ENCODE results near the gene POLH. TPM values are rescaled to one million over a fixed set of nuclear protein-coding genes. Genes with fewer than 3 reads are reported as not detected.

The POLH gene
- total and polyA plus RNA-seq, 9 of the 15 experiments (the other 6 are each of a cell fraction or from before 2014, with no cell fraction given) = 5.8 to 31.6 (median 20.6) TPM

DNA sequence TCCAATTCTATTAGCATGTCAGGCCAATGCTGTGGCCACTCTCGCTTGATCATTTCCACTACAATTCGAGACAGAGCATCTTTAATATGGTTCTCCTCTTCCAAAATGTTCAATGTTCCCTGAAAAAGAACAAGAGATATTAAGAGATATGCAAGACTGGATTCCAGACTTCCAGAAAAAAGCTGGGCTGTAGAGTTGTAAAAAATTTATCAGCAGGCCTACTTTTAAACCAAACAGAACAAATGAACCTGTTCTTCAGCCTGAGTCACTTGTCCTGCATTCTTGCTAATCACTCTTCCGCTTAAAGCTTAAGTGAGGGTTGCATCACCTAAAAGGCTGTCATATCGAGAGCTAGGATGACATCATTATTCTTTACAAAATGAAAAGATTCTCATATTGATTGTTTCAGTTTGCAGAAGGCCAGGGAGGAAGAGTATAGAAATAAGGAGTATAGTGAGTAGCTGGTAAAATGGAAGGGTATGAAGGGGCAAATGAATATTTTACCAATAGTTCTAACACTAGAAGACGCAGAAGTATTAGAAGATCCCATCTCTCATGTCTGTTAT, 5.0 kb upstream of the POLH start (continued):
- TF ChIP-seq, protein P1, sequence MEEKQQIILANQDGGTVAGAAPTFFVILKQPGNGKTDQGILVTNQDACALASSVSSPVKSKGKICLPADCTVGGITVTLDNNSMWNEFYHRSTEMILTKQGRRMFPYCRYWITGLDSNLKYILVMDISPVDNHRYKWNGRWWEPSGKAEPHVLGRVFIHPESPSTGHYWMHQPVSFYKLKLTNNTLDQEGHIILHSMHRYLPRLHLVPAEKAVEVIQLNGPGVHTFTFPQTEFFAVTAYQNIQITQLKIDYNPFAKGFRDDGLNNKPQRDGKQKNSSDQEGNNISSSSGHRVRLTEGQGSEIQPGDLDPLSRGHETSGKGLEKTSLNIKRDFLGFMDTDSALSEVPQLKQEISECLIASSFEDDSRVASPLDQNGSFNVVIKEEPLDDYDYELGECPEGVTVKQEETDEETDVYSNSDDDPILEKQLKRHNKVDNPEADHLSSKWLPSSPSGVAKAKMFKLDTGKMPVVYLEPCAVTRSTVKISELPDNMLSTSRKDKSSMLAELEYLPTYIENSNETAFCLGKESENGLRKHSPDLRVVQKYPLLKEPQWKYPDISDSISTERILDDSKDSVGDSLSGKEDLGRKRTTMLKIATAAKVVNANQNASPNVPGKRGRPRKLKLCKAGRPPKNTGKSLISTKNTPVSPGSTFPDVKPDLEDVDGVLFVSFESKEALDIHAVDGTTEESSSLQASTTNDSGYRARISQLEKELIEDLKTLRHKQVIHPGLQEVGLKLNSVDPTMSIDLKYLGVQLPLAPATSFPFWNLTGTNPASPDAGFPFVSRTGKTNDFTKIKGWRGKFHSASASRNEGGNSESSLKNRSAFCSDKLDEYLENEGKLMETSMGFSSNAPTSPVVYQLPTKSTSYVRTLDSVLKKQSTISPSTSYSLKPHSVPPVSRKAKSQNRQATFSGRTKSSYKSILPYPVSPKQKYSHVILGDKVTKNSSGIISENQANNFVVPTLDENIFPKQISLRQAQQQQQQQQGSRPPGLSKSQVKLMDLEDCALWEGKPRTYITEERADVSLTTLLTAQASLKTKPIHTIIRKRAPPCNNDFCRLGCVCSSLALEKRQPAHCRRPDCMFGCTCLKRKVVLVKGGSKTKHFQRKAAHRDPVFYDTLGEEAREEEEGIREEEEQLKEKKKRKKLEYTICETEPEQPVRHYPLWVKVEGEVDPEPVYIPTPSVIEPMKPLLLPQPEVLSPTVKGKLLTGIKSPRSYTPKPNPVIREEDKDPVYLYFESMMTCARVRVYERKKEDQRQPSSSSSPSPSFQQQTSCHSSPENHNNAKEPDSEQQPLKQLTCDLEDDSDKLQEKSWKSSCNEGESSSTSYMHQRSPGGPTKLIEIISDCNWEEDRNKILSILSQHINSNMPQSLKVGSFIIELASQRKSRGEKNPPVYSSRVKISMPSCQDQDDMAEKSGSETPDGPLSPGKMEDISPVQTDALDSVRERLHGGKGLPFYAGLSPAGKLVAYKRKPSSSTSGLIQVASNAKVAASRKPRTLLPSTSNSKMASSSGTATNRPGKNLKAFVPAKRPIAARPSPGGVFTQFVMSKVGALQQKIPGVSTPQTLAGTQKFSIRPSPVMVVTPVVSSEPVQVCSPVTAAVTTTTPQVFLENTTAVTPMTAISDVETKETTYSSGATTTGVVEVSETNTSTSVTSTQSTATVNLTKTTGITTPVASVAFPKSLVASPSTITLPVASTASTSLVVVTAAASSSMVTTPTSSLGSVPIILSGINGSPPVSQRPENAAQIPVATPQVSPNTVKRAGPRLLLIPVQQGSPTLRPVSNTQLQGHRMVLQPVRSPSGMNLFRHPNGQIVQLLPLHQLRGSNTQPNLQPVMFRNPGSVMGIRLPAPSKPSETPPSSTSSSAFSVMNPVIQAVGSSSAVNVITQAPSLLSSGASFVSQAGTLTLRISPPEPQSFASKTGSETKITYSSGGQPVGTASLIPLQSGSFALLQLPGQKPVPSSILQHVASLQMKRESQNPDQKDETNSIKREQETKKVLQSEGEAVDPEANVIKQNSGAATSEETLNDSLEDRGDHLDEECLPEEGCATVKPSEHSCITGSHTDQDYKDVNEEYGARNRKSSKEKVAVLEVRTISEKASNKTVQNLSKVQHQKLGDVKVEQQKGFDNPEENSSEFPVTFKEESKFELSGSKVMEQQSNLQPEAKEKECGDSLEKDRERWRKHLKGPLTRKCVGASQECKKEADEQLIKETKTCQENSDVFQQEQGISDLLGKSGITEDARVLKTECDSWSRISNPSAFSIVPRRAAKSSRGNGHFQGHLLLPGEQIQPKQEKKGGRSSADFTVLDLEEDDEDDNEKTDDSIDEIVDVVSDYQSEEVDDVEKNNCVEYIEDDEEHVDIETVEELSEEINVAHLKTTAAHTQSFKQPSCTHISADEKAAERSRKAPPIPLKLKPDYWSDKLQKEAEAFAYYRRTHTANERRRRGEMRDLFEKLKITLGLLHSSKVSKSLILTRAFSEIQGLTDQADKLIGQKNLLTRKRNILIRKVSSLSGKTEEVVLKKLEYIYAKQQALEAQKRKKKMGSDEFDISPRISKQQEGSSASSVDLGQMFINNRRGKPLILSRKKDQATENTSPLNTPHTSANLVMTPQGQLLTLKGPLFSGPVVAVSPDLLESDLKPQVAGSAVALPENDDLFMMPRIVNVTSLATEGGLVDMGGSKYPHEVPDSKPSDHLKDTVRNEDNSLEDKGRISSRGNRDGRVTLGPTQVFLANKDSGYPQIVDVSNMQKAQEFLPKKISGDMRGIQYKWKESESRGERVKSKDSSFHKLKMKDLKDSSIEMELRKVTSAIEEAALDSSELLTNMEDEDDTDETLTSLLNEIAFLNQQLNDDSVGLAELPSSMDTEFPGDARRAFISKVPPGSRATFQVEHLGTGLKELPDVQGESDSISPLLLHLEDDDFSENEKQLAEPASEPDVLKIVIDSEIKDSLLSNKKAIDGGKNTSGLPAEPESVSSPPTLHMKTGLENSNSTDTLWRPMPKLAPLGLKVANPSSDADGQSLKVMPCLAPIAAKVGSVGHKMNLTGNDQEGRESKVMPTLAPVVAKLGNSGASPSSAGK (IDR thresholded peaks at IDR 0.05) = no peak; the same call in 1 of the 2 replicates
- TF ChIP-seq, protein P2, sequence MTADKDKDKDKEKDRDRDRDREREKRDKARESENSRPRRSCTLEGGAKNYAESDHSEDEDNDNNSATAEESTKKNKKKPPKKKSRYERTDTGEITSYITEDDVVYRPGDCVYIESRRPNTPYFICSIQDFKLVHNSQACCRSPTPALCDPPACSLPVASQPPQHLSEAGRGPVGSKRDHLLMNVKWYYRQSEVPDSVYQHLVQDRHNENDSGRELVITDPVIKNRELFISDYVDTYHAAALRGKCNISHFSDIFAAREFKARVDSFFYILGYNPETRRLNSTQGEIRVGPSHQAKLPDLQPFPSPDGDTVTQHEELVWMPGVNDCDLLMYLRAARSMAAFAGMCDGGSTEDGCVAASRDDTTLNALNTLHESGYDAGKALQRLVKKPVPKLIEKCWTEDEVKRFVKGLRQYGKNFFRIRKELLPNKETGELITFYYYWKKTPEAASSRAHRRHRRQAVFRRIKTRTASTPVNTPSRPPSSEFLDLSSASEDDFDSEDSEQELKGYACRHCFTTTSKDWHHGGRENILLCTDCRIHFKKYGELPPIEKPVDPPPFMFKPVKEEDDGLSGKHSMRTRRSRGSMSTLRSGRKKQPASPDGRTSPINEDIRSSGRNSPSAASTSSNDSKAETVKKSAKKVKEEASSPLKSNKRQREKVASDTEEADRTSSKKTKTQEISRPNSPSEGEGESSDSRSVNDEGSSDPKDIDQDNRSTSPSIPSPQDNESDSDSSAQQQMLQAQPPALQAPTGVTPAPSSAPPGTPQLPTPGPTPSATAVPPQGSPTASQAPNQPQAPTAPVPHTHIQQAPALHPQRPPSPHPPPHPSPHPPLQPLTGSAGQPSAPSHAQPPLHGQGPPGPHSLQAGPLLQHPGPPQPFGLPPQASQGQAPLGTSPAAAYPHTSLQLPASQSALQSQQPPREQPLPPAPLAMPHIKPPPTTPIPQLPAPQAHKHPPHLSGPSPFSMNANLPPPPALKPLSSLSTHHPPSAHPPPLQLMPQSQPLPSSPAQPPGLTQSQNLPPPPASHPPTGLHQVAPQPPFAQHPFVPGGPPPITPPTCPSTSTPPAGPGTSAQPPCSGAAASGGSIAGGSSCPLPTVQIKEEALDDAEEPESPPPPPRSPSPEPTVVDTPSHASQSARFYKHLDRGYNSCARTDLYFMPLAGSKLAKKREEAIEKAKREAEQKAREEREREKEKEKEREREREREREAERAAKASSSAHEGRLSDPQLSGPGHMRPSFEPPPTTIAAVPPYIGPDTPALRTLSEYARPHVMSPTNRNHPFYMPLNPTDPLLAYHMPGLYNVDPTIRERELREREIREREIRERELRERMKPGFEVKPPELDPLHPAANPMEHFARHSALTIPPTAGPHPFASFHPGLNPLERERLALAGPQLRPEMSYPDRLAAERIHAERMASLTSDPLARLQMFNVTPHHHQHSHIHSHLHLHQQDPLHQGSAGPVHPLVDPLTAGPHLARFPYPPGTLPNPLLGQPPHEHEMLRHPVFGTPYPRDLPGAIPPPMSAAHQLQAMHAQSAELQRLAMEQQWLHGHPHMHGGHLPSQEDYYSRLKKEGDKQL (CRISPR knock-in tag; IDR thresholded peaks at IDR 0.05; ENCODE audit: borderline replicate concordance) = no peak
- peak; percentile 73; the same call in 1 of the 2 replicates for TF ChIP-seq ELF4 (CRISPR knock-in tag; IDR thresholded peaks at IDR 0.05)
- no peak for TF ChIP-seq ELF2 (CRISPR knock-in tag; IDR thresholded peaks at IDR 0.05)
- TF ChIP-seq TSC22D4 (tag; IDR thresholded peaks at IDR 0.05) = no peak
- TF ChIP-seq SMARCA4 (IDR thresholded peaks at IDR 0.05) = peak; percentile 85; the same call in 1 of the 2 replicates
- no peak for TF ChIP-seq CBX1 (IDR thresholded peaks at IDR 0.05; ENCODE audit: low read depth)
- TF ChIP-seq CHD4 (IDR thresholded peaks at IDR 0.05; ENCODE audit: insufficient read depth, insufficient replicate concordance, low read depth, low read length, poor library complexity, severe bottlenecking) = no peak
- no peak for TF ChIP-seq PPARD (CRISPR knock-in tag; IDR thresholded peaks at IDR 0.05)
- peak; percentile 99 for TF ChIP-seq CEBPG (CRISPR knock-in tag; IDR thresholded peaks at IDR 0.05)
- peak; percentile 98 to 100 for TF ChIP-seq CEBPG (tag; conservative IDR thresholded peaks at IDR 0.05 in 1 of 2, IDR thresholded peaks at IDR 0.05 in 1 of 2)
